Esophagus squamous epithelium (tissue), 5 donors: ENCODE data around the gene SMARCA2. TPM values are rescaled to one million over a fixed set of nuclear protein-coding genes. Genes with fewer than 3 reads are reported as not detected.

ENCODE experiments used
- DNase-seq: peaks from one replicate; lab custom pipeline; 2025; lab: John Stamatoyannopoulos, UW
- H3K27ac ChIP-seq, 4 donors: fragments of 200-600 bp; sonication (generic); one replicate each; pipeline ENCODE4 v1.5.1; 2016 to 2019; ENCODE audit warnings: mild to moderate bottlenecking in 1 of 4
- H3K27me3 ChIP-seq, 4 donors: fragments of 200-600 bp; sonication (generic); 1 replicate in 3 of 4; 2 replicates in 1 of 4; pipeline versions ENCODE4 v1.5.1 to v1.6.0; 2017 to 2021; ENCODE audit warnings: antibody characterized with exemption in 1 of 4
- H3K36me3 ChIP-seq, 3 donors: fragments of 200-600 bp; sonication (generic); one replicate each; pipeline ENCODE4 v1.5.1; 2016 to 2019
- H3K4me1 ChIP-seq, 3 donors: fragments of 200-600 bp; sonication (generic); one replicate each; pipeline ENCODE4 v1.5.1; 2017 to 2019
- H3K4me3 ChIP-seq, 4 donors: fragments of 200-600 bp; sonication (generic); 1 replicate in 3 of 4; 2 replicates in 1 of 4; pipeline ENCODE4 v1.5.1; 2016 to 2019; ENCODE audit warnings: mild to moderate bottlenecking in 2 of 4, moderate library complexity in 1 of 4
- H3K9me3 ChIP-seq, 3 donors: fragments of 200-600 bp; sonication (generic); one replicate each; pipeline ENCODE4 v1.5.1; 2016 to 2019
- CTCF ChIP-seq, 6 experiments: fragments of 450-650 bp in 4 of 6; fragments of 200-600 bp in 2 of 6; sonication (generic) in 2 of 6; IDR thresholded peaks; one replicate each; pipeline ENCODE4 v1.5.1; 2016 to 2019; ENCODE audit warnings: antibody characterized with exemption in 6 of 6, mild to moderate bottlenecking in 4 of 6, moderate library complexity in 4 of 6
- POLR2A ChIP-seq, 4 donors: fragments of 450-650 bp; IDR thresholded peaks; one replicate each; pipeline ENCODE4 v1.6.1; 2017; ENCODE audit warnings: antibody characterized with exemption in 4 of 4, mild to moderate bottlenecking in 4 of 4, moderate library complexity in 3 of 4
- WGBS, 2 donors: methylation state at CpG; one replicate each; pipeline ENCODE4 v1.1.5; 2018; 5-methylcytosine and 5-hydroxymethylcytosine counted together
- intact Hi-C: fragments of 100-400 bp; cut with DNase I; formaldehyde crosslinking; loops from one replicate; pipeline ENCODE4 v1.15.0; 2022
- total RNA-seq, 4 donors: library from RNA; depleted of rRNA; stranded (reverse); fragments of >200 nt; gene quantifications; one replicate each; pipeline ENCODE4 v1.1.0, GENCODE V29; 2016
- donor health status: DM: yes; HTN: yes; CAD: no.

The SMARCA2 gene
- total RNA-seq, 4 donors from 2014 or later: 51.0 to 93.3 (median 64.1) TPM

GRCh38 chr9:2170722-2171121 lies 155.6 kb downstream of the SMARCA2 start:
- Histone ChIP-seq H3K36me3 (peaks cover 0 to 62% (median 0%) of the 10 kb centered on the region in 3 donors), H3K4me3 (no peak overlapping the region), H3K27me3 (no peaks in the 10 kb centered on the region), H3K4me1 (peaks cover 0 to 36% (median 13%) of the 10 kb centered on the region in 3 donors), H3K9me3 (no peaks in the 10 kb centered on the region), H3K27ac (peak overlapping the region; percentile 57 to 86 (median 83))
- WGBS, 2 donors: 19 to 71% methylated on average over 3 to 4 of the region's 6 CpGs
- intact Hi-C loops: no loop called here
- TF ChIP-seq POLR2A (IDR thresholded peaks at IDR 0.05) (no peak), CTCF (IDR thresholded peaks at IDR 0.05) (no peak)
- DNase-seq: no peak

- no peak for TF ChIP-seq POLR2A (IDR thresholded peaks at IDR 0.05)
- no peak for TF ChIP-seq CTCF (IDR thresholded peaks at IDR 0.05)
- Histone ChIP-seq H3K27me3 (no peaks in the 10 kb centered on the region), H3K9me3 (no peaks in the 10 kb centered on the region), H3K27ac (no peak overlapping the region), H3K4me1 (peaks cover 0 to 39% (median 13%) of the 10 kb centered on the region in 3 donors), H3K4me3 (no peak overlapping the region), H3K36me3 (peaks cover 0 to 46% (median 0%) of the 10 kb centered on the region in 3 donors)
- intact Hi-C loops: no loop called here
- WGBS, 2 donors: 100% methylated on average over 1 of the region's 1 CpG
- no peak for DNase-seq
Measured at GRCh38 chr9:2173170-2173569, 158.0 kb downstream of the SMARCA2 start.

- TF ChIP-seq CTCF (IDR thresholded peaks at IDR 0.05): no peak
- TF ChIP-seq POLR2A (IDR thresholded peaks at IDR 0.05): no peak
- no peak overlapping the region for H3K4me3 ChIP-seq
- 84 to 91% methylated on average over 5 to 6 of the region's 6 CpGs for WGBS, 2 donors
- peaks cover 0 to 39% (median 0%) of the 10 kb centered on the region in 3 donors for H3K36me3 ChIP-seq
- DNase-seq: no peak
- H3K27me3 ChIP-seq: no peaks in the 10 kb centered on the region
- intact Hi-C loops: no loop called here
- no peak overlapping the region for H3K27ac ChIP-seq
- no peaks in the 10 kb centered on the region for H3K9me3 ChIP-seq
- peaks cover 0 to 45% (median 13%) of the 10 kb centered on the region in 3 donors for H3K4me1 ChIP-seq
Measured at GRCh38 chr9:2173861-2174260, 158.7 kb downstream of the SMARCA2 start.

GRCh38 chr9:2174306-2174705 lies 159.2 kb downstream of the SMARCA2 start:
- Histone ChIP-seq H3K27me3 (no peaks in the 10 kb centered on the region), H3K4me1 (peaks cover 0 to 42% (median 13%) of the 10 kb centered on the region in 3 donors), H3K27ac (no peak overlapping the region), H3K4me3 (no peak overlapping the region), H3K36me3 (peaks cover 0 to 35% (median 0%) of the 10 kb centered on the region in 3 donors), H3K9me3 (no peaks in the 10 kb centered on the region)
- TF ChIP-seq POLR2A (IDR thresholded peaks at IDR 0.05): no peak
- TF ChIP-seq CTCF (IDR thresholded peaks at IDR 0.05): no peak
- no peak for DNase-seq
- WGBS, 2 donors: 87 to 91% methylated on average over 7 of the region's 7 CpGs
- intact Hi-C loops: no loop called here

- H3K27me3 ChIP-seq: no peaks in the 10 kb centered on the region
- TF ChIP-seq CTCF (IDR thresholded peaks at IDR 0.05): no peak
- TF ChIP-seq POLR2A (IDR thresholded peaks at IDR 0.05): no peak
- WGBS, 2 donors: 67 to 92% methylated on average over 11 of the region's 11 CpGs
- H3K4me3 ChIP-seq: no peak overlapping the region
- H3K9me3 ChIP-seq: no peaks in the 10 kb centered on the region
- H3K27ac ChIP-seq: no peak overlapping the region
- H3K4me1 ChIP-seq: peaks cover 0 to 40% (median 11%) of the 10 kb centered on the region in 3 donors
- DNase-seq: no peak
- H3K36me3 ChIP-seq: peaks cover 0 to 29% (median 0%) of the 10 kb centered on the region in 3 donors
- intact Hi-C loops: no loop called here
Measured at GRCh38 chr9:2174911-2175310, 159.8 kb downstream of the SMARCA2 start.
